Lung (tissue), 12 donors: ENCODE results near the gene RASA3. TPM values are rescaled to one million over a fixed set of nuclear protein-coding genes. Genes with fewer than 3 reads are reported as not detected.
"Not testable (repeated sequence)": the region's sequence is repeated elsewhere in the genome, so short reads cannot be mapped to it uniquely, and the experiment has no call there.

Experiments
- ATAC-seq: fragments of 200-7000 bp; cut with Tn5 transposase; one replicate; pipeline ENCODE4 v1.9.1; 2020; ENCODE audit warnings: moderate number of reproducible peaks; ENCODE audit not compliant: insufficient read depth, low FRiP score
- DNase-seq, 3 donors: peaks; one replicate each; pipeline ENCODE4 v3.0.0-alpha.2; 2013 to 2017
- H3K27ac ChIP-seq, 2 donors: one replicate each; pipeline ENCODE4 v1.5.1; 2013; ENCODE audit warnings: mild to moderate bottlenecking in 2 of 2, moderate library complexity in 2 of 2, control low read depth in 1 of 2, inconsistent platforms in 1 of 2, low read depth in 1 of 2, low read length in 1 of 2
- H3K27me3 ChIP-seq, 3 donors: one replicate each; pipeline ENCODE4 v1.5.1; 2013; ENCODE audit warnings: low read length in 2 of 3; ENCODE audit not compliant: control insufficient read depth in 3 of 3, insufficient read depth in 3 of 3
- H3K36me3 ChIP-seq, 4 donors: one replicate each; pipeline ENCODE4 v1.5.1; 2013; ENCODE audit warnings: low read length in 4 of 4, mild to moderate bottlenecking in 1 of 4, moderate library complexity in 1 of 4; ENCODE audit not compliant: control insufficient read depth in 4 of 4, insufficient read depth in 4 of 4
- H3K4me1 ChIP-seq, 5 donors: one replicate each; pipeline ENCODE4 v1.5.1; 2013; ENCODE audit warnings: low read length in 5 of 5, mild to moderate bottlenecking in 2 of 5, moderate library complexity in 1 of 5; ENCODE audit not compliant: control insufficient read depth in 5 of 5, insufficient read depth in 5 of 5
- H3K4me3 ChIP-seq: one replicate; pipeline ENCODE4 v1.5.1; 2013; ENCODE audit warnings: mild to moderate bottlenecking, control low read depth, moderate library complexity
- H3K9ac ChIP-seq, 2 donors: one replicate each; pipeline ENCODE4 v1.5.1; 2013; ENCODE audit warnings: low read length in 2 of 2, control low read depth in 1 of 2; ENCODE audit not compliant: insufficient read depth in 1 of 2
- H3K9me3 ChIP-seq, 4 donors: one replicate each; pipeline ENCODE4 v1.5.1; 2013; ENCODE audit warnings: low read length in 3 of 4, mild to moderate bottlenecking in 1 of 4, moderate library complexity in 1 of 4; ENCODE audit not compliant: control insufficient read depth in 4 of 4, insufficient read depth in 3 of 4
- CTCF ChIP-seq: IDR thresholded peaks from 2 replicates; pipeline ENCODE4 v1.5.1; 2012; ENCODE audit warnings: mild to moderate bottlenecking; ENCODE audit errors: control extremely low read depth, extremely low read depth
- WGBS, 2 donors: extraction: QIAGEN DNeasy Blood & Tissue Kit; methylation state at CpG; one replicate each; pipeline ENCODE4 v1.1.7; 2013; 5-methylcytosine and 5-hydroxymethylcytosine counted together
- polyA plus RNA-seq, 2 donors: library from polyadenylated mRNA; stranded (reverse); fragments of 200-250 nt; gene quantifications; one replicate each; pipeline ENCODE4 v1.2.1, GENCODE V29; 2013
- total RNA-seq, 2 donors: library from RNA; depleted of rRNA in 1 of 2; stranded (reverse); fragments of >200 nt in 1 of 2; gene quantifications; one replicate each; pipeline ENCODE4 v1.2.1, GENCODE V29; 2014 to 2021
- donor health status: control.
- donor health status: control.
- donor health status: Bipolar disorder and iron deficiency.
- donor health status: healthy.
- donor health status: DM: yes; HTN: yes; CAD: no.

The RASA3 gene
- total and polyA plus RNA-seq, 4 donors, result 7.4 to 22.8 (median 16.2) TPM

DNA sequence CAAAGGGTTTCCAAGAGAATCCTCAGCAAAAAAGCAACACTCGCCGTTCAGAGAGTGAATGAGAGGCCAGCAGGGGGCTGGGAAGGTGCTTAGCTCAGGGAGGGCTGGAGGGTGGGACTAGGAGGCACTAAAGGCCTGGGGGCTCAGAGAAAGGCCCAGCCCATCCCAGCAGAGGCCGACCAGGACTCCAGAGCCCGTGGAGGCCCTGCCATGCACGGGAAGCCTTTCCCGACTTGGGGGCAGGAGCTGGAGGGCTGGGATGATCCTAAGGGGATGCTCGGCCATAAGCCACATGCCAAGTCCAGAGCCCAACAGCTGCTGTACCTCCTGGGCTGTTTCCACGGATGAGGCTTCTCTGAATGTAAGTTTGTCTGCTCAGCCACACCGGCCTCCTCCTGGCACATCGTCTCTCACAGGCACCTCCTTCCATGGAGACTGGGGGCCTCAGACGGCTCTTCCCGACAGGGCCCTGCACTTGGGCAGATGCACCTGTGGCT is 19.5 kb downstream of the RASA3 start:
- DNase-seq (peak in 1 of 3 donors; percentile 23), ATAC-seq (no peak)
- TF ChIP-seq CTCF, result no peak
- Histone ChIP-seq H3K9ac (no peak overlapping the region), H3K4me1 (peaks cover 0 to 29% (median 22%) of the 10 kb centered on the region in 5 donors), H3K4me3 (no peak overlapping the region), H3K9me3 (no peaks in the 10 kb centered on the region), H3K36me3 (no peaks in the 10 kb centered on the region), H3K27me3 (no peaks in the 10 kb centered on the region), H3K27ac (peak overlapping the region in 1 of 2 donors; percentile 13)
- 79 to 90% methylated on average over 12 of the region's 12 CpGs for WGBS, 2 donors

DNA sequence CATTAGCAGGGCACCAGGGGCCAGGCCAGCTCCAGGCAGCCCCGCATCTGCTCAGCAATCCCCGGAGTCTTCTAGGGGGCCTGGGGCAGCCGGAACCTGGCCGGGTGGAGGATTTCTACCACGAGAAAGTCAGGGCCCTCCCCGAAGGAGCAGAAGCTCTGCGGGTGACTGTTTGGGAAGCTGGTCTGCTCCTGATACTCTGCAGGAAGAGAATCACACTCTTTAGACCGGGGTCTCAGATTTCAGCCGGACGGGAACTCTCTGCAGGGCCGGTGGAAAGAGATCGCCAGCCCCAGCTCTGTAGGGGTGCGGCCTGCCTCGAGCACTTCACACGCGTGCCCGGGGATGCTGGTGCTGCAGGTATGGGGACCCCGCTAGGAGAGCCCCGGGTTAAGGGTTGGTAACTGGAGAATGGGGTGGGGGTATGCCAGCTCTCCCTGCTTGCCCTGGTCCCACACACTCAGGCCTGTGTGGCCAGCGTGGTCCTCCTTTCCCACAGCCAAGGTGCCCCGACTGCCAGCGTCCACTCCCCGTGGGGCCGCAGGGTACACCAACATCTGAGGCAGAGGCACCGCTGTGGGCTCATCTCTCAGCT is 20.1 kb downstream of the RASA3 start:
- H3K9me3 ChIP-seq, result no peaks in the 10 kb centered on the region
- H3K4me3 ChIP-seq, result no peak overlapping the region
- H3K27ac ChIP-seq, result no peak overlapping the region
- DNase-seq (peak in 2 of 3 donors; percentile 25 to 55), ATAC-seq (no peak)
- 76 to 81% methylated on average over 25 of the region's 25 CpGs for WGBS, 2 donors
- no peaks in the 10 kb centered on the region for H3K36me3 ChIP-seq
- H3K9ac ChIP-seq, result no peak overlapping the region
- TF ChIP-seq CTCF, result no peak
- peaks cover 0 to 34% (median 23%) of the 10 kb centered on the region in 5 donors for H3K4me1 ChIP-seq
- no peaks in the 10 kb centered on the region for H3K27me3 ChIP-seq

- TF ChIP-seq CTCF, result no peak
- 36 to 56% methylated on average over 11 of the region's 11 CpGs for WGBS, 2 donors
- Histone ChIP-seq H3K4me1 (peaks cover 0 to 40% (median 26%) of the 10 kb centered on the region in 5 donors), H3K9me3 (no peaks in the 10 kb centered on the region), H3K36me3 (no peaks in the 10 kb centered on the region), H3K4me3 (no peak overlapping the region), H3K27ac (no peak overlapping the region), H3K9ac (no peak overlapping the region), H3K27me3 (no peaks in the 10 kb centered on the region)
- ATAC-seq, result no peak
- peak in 1 of 3 donors; percentile 12 for DNase-seq
These were observed 20.8 kb downstream of the RASA3 start for GRCh38 chr13:114111577-114111976.

- DNase-seq, ATAC-seq, H3K9ac ChIP-seq, H3K4me3 ChIP-seq, H3K9me3 ChIP-seq, H3K27me3 ChIP-seq, H3K36me3 ChIP-seq: not testable (repeated sequence)
- H3K4me1 ChIP-seq, result peaks cover 0 to 40% (median 25%) of the 10 kb centered on the region in 5 donors
- 69 to 73% methylated on average over 16 to 18 of the region's 18 CpGs for WGBS, 2 donors
- H3K27ac ChIP-seq, result peak overlapping the region in 1 of 2 donors; percentile 49
These were observed 21.6 kb downstream of the RASA3 start for GRCh38 chr13:114110830-114111189.
